H1 (cell line): ENCODE measurements around the gene SLC12A7. TPM values are rescaled to one million over a fixed set of nuclear protein-coding genes. Genes with fewer than 3 reads are reported as not detected.

Experiments used
- BCL11A ChIP-seq, 2 experiments: IDR thresholded peaks; one replicate each; pipeline ENCODE4 v1.6.1; 2011; ENCODE audit warnings: low read depth in 2 of 2, low read length in 2 of 2, mild to moderate bottlenecking in 2 of 2
- BRCA1 ChIP-seq: IDR thresholded peaks from 2 replicates; pipeline ENCODE4 v1.6.1; 2012; ENCODE audit warnings: low read depth, low read length, improper control_type of control experiment
- CBX8 ChIP-seq: fragments of 300-800, 300-1000 bp; sonication (generic); IDR thresholded peaks from 2 replicates; pipeline ENCODE4 v1.7.1; 2016; ENCODE audit warnings: low read depth, low read length, borderline replicate concordance
- CHD1 ChIP-seq: IDR thresholded peaks from 2 replicates; pipeline ENCODE4 v1.6.1; 2012; ENCODE audit warnings: low read depth, low read length, improper control_type of control experiment
- CHD7 ChIP-seq: fragments of 300-600 bp; sonication (generic); IDR thresholded peaks from 2 replicates; pipeline ENCODE4 v1.7.1; 2012; ENCODE audit warnings: low read length, moderate library complexity, mild to moderate bottlenecking, inconsistent platforms; ENCODE audit not compliant: insufficient replicate concordance
- EGR1 ChIP-seq: IDR thresholded peaks from 2 replicates; pipeline ENCODE4 v1.6.1; 2011; ENCODE audit warnings: low read depth, low read length, borderline replicate concordance
- NANOG ChIP-seq: IDR thresholded peaks from 2 replicates; pipeline ENCODE4 v1.6.1; 2011; ENCODE audit warnings: low read length, low read depth, mild to moderate bottlenecking, inconsistent platforms; ENCODE audit not compliant: insufficient read depth, poor library complexity, severe bottlenecking
- POU5F1 ChIP-seq: IDR thresholded peaks from 2 replicates; pipeline ENCODE4 v1.6.1; 2011; ENCODE audit warnings: low read depth, mild to moderate bottlenecking, low read length, moderate library complexity
- RXRA ChIP-seq: IDR thresholded peaks from 2 replicates; pipeline ENCODE4 v1.6.1; 2011; ENCODE audit warnings: low read depth, mild to moderate bottlenecking, low read length, moderate library complexity; ENCODE audit not compliant: insufficient read depth
- SP4 ChIP-seq: IDR thresholded peaks from 2 replicates; pipeline ENCODE4 v1.6.1; 2012; ENCODE audit warnings: low read length, inconsistent platforms
- TAF1 ChIP-seq: IDR thresholded peaks from 2 replicates; pipeline ENCODE4 v1.6.1; 2011; ENCODE audit warnings: mild to moderate bottlenecking, low read depth, low read length
- TBP ChIP-seq: IDR thresholded peaks from 2 replicates; pipeline ENCODE4 v1.6.1; 2011; ENCODE audit warnings: low read depth, low read length, improper control_type of control experiment
- ZNF274 ChIP-seq: IDR thresholded peaks from 2 replicates; pipeline ENCODE4 v1.7.0; 2012; ENCODE audit warnings: low read length, borderline replicate concordance; ENCODE audit errors: extremely low read depth
- polyA plus RNA-seq, 7 experiments: library from polyadenylated mRNA; depleted of rRNA in 3 of 7; stranded (reverse) in 5 of 7; unstranded in 2 of 7; fragments of >200 nt in 5 of 7; fragments of 200-250 nt in 2 of 7; gene quantifications; 1 replicate in 5 of 7; 2 replicates in 1 of 7; 4 replicates in 1 of 7; pipeline versions ENCODE4 v1.2.1 to v1.2.3, GENCODE V29; 2011 to 2013; ENCODE audit warnings: missing spikeins in 2 of 7, mixed read lengths in 2 of 7
- total RNA-seq: library from RNA; stranded (reverse); fragmentation: NEBNext Ultra II Directional; extraction: Animal tissue kit (Norgen Biotek cat#: 25700); gene quantifications from 2 replicates; pipeline ENCODE4 v1.2.1, GENCODE V29; 2021

The SLC12A7 gene
- total and polyA plus RNA-seq, 2 of the 8 experiments (the other 6 are each of a cell fraction or from before 2014, with no cell fraction given) = 23.5 to 39.7 TPM

- no peak for TF ChIP-seq CHD7
- TF ChIP-seq BRCA1 = no peak
- TF ChIP-seq POU5F1 = no peak
- no peak for TF ChIP-seq BCL11A (IDR thresholded peaks at IDR 0.05; ENCODE audit: low read depth in 2 of 2, low read length in 2 of 2)
- TF ChIP-seq ZNF274 = no peak
- TF ChIP-seq EGR1 = no peak
- no peak for TF ChIP-seq SP4
- no peak for TF ChIP-seq CBX8
- TF ChIP-seq CHD1 = no peak
- TF ChIP-seq TBP = no peak
- no peak for TF ChIP-seq RXRA
- TF ChIP-seq TAF1 = no peak
- no peak for TF ChIP-seq NANOG
These were observed 25.0 kb upstream of the SLC12A7 start (continued) for GRCh38 chr5:1136814-1137213.
